Vagina (tissue), 2 donors: Measurements from ENCODE around the gene ENTPD7.

Source experiments
- POLR2A ChIP-seq, 2 donors: fragments of 450-650 bp; IDR thresholded peaks; one replicate each; pipeline ENCODE4 v1.6.1; 2017; ENCODE audit warnings: antibody characterized with exemption in 2 of 2, mild to moderate bottlenecking in 2 of 2, moderate library complexity in 2 of 2
- POLR2AphosphoS5 ChIP-seq, 2 donors: sonication (generic); formaldehyde crosslinking; IDR thresholded peaks; one replicate each; pipeline ENCODE4 v1.9.0; 2017; ENCODE audit warnings: antibody characterized with exemption in 2 of 2, mild to moderate bottlenecking in 2 of 2, low read depth in 1 of 2; ENCODE audit not compliant: insufficient read depth in 1 of 2
- TF ChIP-seq, protein P1 (sequence below), 3 experiments: fragments of 450-650 bp in 2 of 3; fragments of 200-600 bp in 1 of 3; sonication (generic) in 1 of 3; IDR thresholded peaks; one replicate each; pipeline ENCODE4 v1.5.1; 2017 to 2019; ENCODE audit warnings: antibody characterized with exemption in 3 of 3, mild to moderate bottlenecking in 2 of 3, moderate library complexity in 2 of 3

DNA sequence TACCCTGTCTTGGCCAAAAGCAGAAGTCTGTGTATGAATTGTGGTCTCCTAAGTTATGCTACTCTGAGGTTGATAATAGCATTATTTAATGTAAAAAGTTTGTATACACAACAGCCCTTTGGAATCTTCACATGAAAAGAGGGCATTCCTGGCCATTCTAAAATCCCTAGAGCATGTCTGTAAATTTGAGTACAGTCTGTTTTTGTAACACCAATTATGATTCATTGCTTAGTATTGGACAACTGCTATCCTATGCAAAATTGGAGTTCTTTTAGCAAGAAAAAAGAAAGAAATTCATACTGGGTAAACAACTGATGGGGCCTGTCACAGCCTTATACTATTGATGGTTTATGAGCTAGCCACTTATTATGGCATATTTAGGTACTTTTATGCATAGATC lies 82.9 kb downstream of the ENTPD7 start:
- TF ChIP-seq, protein P1, sequence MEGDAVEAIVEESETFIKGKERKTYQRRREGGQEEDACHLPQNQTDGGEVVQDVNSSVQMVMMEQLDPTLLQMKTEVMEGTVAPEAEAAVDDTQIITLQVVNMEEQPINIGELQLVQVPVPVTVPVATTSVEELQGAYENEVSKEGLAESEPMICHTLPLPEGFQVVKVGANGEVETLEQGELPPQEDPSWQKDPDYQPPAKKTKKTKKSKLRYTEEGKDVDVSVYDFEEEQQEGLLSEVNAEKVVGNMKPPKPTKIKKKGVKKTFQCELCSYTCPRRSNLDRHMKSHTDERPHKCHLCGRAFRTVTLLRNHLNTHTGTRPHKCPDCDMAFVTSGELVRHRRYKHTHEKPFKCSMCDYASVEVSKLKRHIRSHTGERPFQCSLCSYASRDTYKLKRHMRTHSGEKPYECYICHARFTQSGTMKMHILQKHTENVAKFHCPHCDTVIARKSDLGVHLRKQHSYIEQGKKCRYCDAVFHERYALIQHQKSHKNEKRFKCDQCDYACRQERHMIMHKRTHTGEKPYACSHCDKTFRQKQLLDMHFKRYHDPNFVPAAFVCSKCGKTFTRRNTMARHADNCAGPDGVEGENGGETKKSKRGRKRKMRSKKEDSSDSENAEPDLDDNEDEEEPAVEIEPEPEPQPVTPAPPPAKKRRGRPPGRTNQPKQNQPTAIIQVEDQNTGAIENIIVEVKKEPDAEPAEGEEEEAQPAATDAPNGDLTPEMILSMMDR (IDR thresholded peaks at IDR 0.05): no peak
- TF ChIP-seq POLR2AphosphoS5 (IDR thresholded peaks at IDR 0.05; ENCODE audit: insufficient read depth in 1 of 2, low read depth in 1 of 2) (no peak), POLR2A (IDR thresholded peaks at IDR 0.05) (no peak)
